Mesendoderm (in vitro differentiated cells): ENCODE data around the gene GPR176.
A peak's percentile ranks its signal among the peaks of the same experiment; 100 is the strongest.

Source experiments
- DNase-seq: peaks from one replicate; pipeline ENCODE4 v3.0.0; 2013
- H2AK5ac ChIP-seq: 2 replicates; pipeline ENCODE4 v1.6.1; 2013; ENCODE audit warnings: low read length, inconsistent platforms
- H2BK120ac ChIP-seq: 2 replicates; pipeline ENCODE4 v1.6.1; 2013; ENCODE audit warnings: low read depth, mild to moderate bottlenecking, low read length, moderate library complexity, mixed read lengths
- H2BK15ac ChIP-seq: replicated peaks from 2 replicates; pipeline ENCODE4 v1.6.1; 2013; ENCODE audit warnings: low read depth, mild to moderate bottlenecking, moderate library complexity
- H2BK5ac ChIP-seq: 2 replicates; pipeline ENCODE4 v1.6.1; 2013; ENCODE audit warnings: low read length, inconsistent platforms
- H3K18ac ChIP-seq: 2 replicates; pipeline ENCODE4 v1.6.1; 2013; ENCODE audit warnings: mild to moderate bottlenecking, low read length, mixed read lengths
- H3K23ac ChIP-seq: one replicate; pipeline ENCODE4 v1.6.1; 2013; ENCODE audit warnings: low read length
- H3K27ac ChIP-seq: 2 replicates; pipeline ENCODE4 v1.5.1; 2013; ENCODE audit warnings: low read depth, mild to moderate bottlenecking, inconsistent platforms, low read length, moderate library complexity
- H3K27me3 ChIP-seq: 2 replicates; pipeline ENCODE4 v1.6.1; 2013; ENCODE audit warnings: low read length, control low read depth, mild to moderate bottlenecking, inconsistent platforms; ENCODE audit not compliant: insufficient read depth, poor library complexity
- H3K36me3 ChIP-seq: 2 replicates; pipeline ENCODE4 v1.6.1; 2013; ENCODE audit warnings: low read length, inconsistent platforms; ENCODE audit not compliant: control insufficient read depth, insufficient read depth
- H3K4ac ChIP-seq: one replicate; pipeline ENCODE4 v1.6.1; 2013; ENCODE audit warnings: low read depth, mild to moderate bottlenecking, low read length, moderate library complexity
- H3K4me1 ChIP-seq: 2 replicates; pipeline ENCODE4 v1.6.1; 2013; ENCODE audit warnings: low read depth, low read length, inconsistent platforms; ENCODE audit not compliant: control insufficient read depth
- H3K4me2 ChIP-seq: 2 replicates; pipeline ENCODE4 v1.6.1; 2013; ENCODE audit warnings: low read length
- H3K4me3 ChIP-seq: 2 replicates; pipeline ENCODE4 v1.5.1; 2013; ENCODE audit warnings: mild to moderate bottlenecking, low read length
- H3K56ac ChIP-seq: one replicate; pipeline ENCODE4 v1.6.1; 2013; ENCODE audit warnings: low read length
- H3K79me1 ChIP-seq: 2 replicates; pipeline ENCODE4 v1.6.1; 2013; ENCODE audit warnings: low read length, inconsistent platforms
- H3K79me2 ChIP-seq: 2 replicates; pipeline ENCODE4 v1.6.1; 2013; ENCODE audit warnings: mild to moderate bottlenecking, low read length; ENCODE audit not compliant: control insufficient read depth, insufficient read depth
- H3K9ac ChIP-seq: 2 replicates; pipeline ENCODE4 v1.6.1; 2013; ENCODE audit warnings: low read length, inconsistent platforms
- H4K5ac ChIP-seq: one replicate; pipeline ENCODE4 v1.6.1; 2013; ENCODE audit warnings: low read length
- H4K8ac ChIP-seq: one replicate; pipeline ENCODE4 v1.6.1; 2013; ENCODE audit warnings: low read depth, mild to moderate bottlenecking, control low read depth, low read length, moderate library complexity
- WGBS: extraction: QIAGEN DNeasy Blood & Tissue Kit; methylation state at CpG from one replicate; pipeline ENCODE4 v1.1.7; 2013; ENCODE audit warnings: low lambda C conversion rate, missing lambda C conversion rate; ENCODE audit not compliant: insufficient coverage; ENCODE audit errors: extremely low coverage; 5-methylcytosine and 5-hydroxymethylcytosine counted together

GPR176 gene

GRCh38 chr15:39845582-39845981 lies 74.5 kb downstream of the GPR176 start:
- no peaks in the 10 kb centered on the region for H3K36me3 ChIP-seq
- H3K4me3 ChIP-seq: no peak overlapping the region
- no peak overlapping the region for H3K4me2 ChIP-seq
- whole genome bisulfite sequencing: no CpG with 5 or more reads among the region's 5 CpGs
- H4K8ac ChIP-seq: no peak overlapping the region
- no peak overlapping the region for H3K9ac ChIP-seq
- H3K23ac ChIP-seq: no peak overlapping the region
- H2BK5ac ChIP-seq: no peak overlapping the region
- H3K27me3 ChIP-seq: no peaks in the 10 kb centered on the region
- H2AK5ac ChIP-seq: no peak overlapping the region
- H3K79me1 ChIP-seq: no peaks in the 10 kb centered on the region
- peak overlapping the region; percentile 30 for H3K27ac ChIP-seq
- no peak overlapping the region for H4K5ac ChIP-seq
- H3K56ac ChIP-seq: peak overlapping the region; percentile 29
- peak overlapping the region; percentile 74 for H2BK15ac ChIP-seq
- H3K18ac ChIP-seq: peak overlapping the region; percentile 68
- no peak for DNase-seq
- peak overlapping the region; percentile 81 for H3K4ac ChIP-seq
- peaks cover 7% of the 10 kb centered on the region for H3K4me1 ChIP-seq
- no peaks in the 10 kb centered on the region for H3K79me2 ChIP-seq
- H2BK120ac ChIP-seq: peak overlapping the region; percentile 12

- no CpG with 5 or more reads among the region's 2 CpGs for WGBS
Measured at GRCh38 chr15:39843565-39843964, 76.5 kb downstream of the GPR176 start.

GRCh38 chr15:39837454-39837853 lies 82.6 kb downstream of the GPR176 start:
- H2BK5ac ChIP-seq: no peak overlapping the region
- no peak overlapping the region for H3K27ac ChIP-seq
- H3K56ac ChIP-seq: no peak overlapping the region
- no peak overlapping the region for H3K9ac ChIP-seq
- WGBS: no CpG with 5 or more reads among the region's 1 CpG
- DNase-seq: no peak
- no peak overlapping the region for H4K8ac ChIP-seq
- H3K4ac ChIP-seq: no peak overlapping the region
- no peaks in the 10 kb centered on the region for H3K4me1 ChIP-seq
- H3K4me3 ChIP-seq: no peak overlapping the region
- H3K4me2 ChIP-seq: no peak overlapping the region
- H2BK15ac ChIP-seq: no peak overlapping the region
- no peak overlapping the region for H4K5ac ChIP-seq
- H3K79me1 ChIP-seq: peaks cover 2% of the 10 kb centered on the region
- no peaks in the 10 kb centered on the region for H3K36me3 ChIP-seq
- no peak overlapping the region for H2BK120ac ChIP-seq
- no peaks in the 10 kb centered on the region for H3K27me3 ChIP-seq
- H2AK5ac ChIP-seq: no peak overlapping the region
- H3K79me2 ChIP-seq: peaks cover 1% of the 10 kb centered on the region
- H3K18ac ChIP-seq: no peak overlapping the region
- no peak overlapping the region for H3K23ac ChIP-seq

More at GRCh38 chr15:39843565-39843964, 76.5 kb downstream of the GPR176 start:
- Histone ChIP-seq H3K79me2 (no peaks in the 10 kb centered on the region), H3K4me3 (no peak overlapping the region), H3K56ac (no peak overlapping the region), H2BK15ac (no peak overlapping the region), H3K27me3 (no peaks in the 10 kb centered on the region), H3K79me1 (no peaks in the 10 kb centered on the region), H3K4me1 (peaks cover 7% of the 10 kb centered on the region), H2AK5ac (no peak overlapping the region), H4K8ac (no peak overlapping the region), H3K4ac (no peak overlapping the region), H2BK5ac (no peak overlapping the region), H3K23ac (no peak overlapping the region), H3K4me2 (no peak overlapping the region), H3K27ac (no peak overlapping the region), H4K5ac (no peak overlapping the region), H3K9ac (no peak overlapping the region), H3K18ac (no peak overlapping the region), H3K36me3 (no peaks in the 10 kb centered on the region), H2BK120ac (no peak overlapping the region)
- no peak for DNase-seq

- peaks cover 2% of the 10 kb centered on the region for H3K79me1 ChIP-seq
- WGBS: no CpG with 5 or more reads among the region's 2 CpGs
- no peak overlapping the region for H3K4ac ChIP-seq
- no peak overlapping the region for H2BK120ac ChIP-seq
- DNase-seq: peak; percentile 72
- no peak overlapping the region for H4K8ac ChIP-seq
- H3K79me2 ChIP-seq: peaks cover 1% of the 10 kb centered on the region
- no peak overlapping the region for H3K56ac ChIP-seq
- no peaks in the 10 kb centered on the region for H3K36me3 ChIP-seq
- H3K27me3 ChIP-seq: no peaks in the 10 kb centered on the region
- no peak overlapping the region for H3K27ac ChIP-seq
- H3K4me3 ChIP-seq: no peak overlapping the region
- H2BK15ac ChIP-seq: no peak overlapping the region
- H3K9ac ChIP-seq: no peak overlapping the region
- no peak overlapping the region for H2BK5ac ChIP-seq
- H3K23ac ChIP-seq: no peak overlapping the region
- no peaks in the 10 kb centered on the region for H3K4me1 ChIP-seq
- H3K4me2 ChIP-seq: no peak overlapping the region
- H4K5ac ChIP-seq: no peak overlapping the region
- H3K18ac ChIP-seq: no peak overlapping the region
- H2AK5ac ChIP-seq: no peak overlapping the region
Measured at GRCh38 chr15:39835550-39835949, 84.5 kb downstream of the GPR176 start.

GRCh38 chr15:39834256-39834655 lies 85.8 kb downstream of the GPR176 start:
- Histone ChIP-seq H3K4ac (no peak overlapping the region), H2BK120ac (no peak overlapping the region), H3K18ac (no peak overlapping the region), H3K56ac (no peak overlapping the region), H3K23ac (no peak overlapping the region), H3K4me2 (no peak overlapping the region), H4K5ac (no peak overlapping the region), H3K79me1 (peaks cover 2% of the 10 kb centered on the region), H3K27ac (no peak overlapping the region), H3K36me3 (no peaks in the 10 kb centered on the region), H4K8ac (no peak overlapping the region), H2BK15ac (no peak overlapping the region), H3K79me2 (peaks cover 1% of the 10 kb centered on the region), H2AK5ac (no peak overlapping the region), H3K27me3 (no peaks in the 10 kb centered on the region), H3K4me1 (no peaks in the 10 kb centered on the region), H3K9ac (no peak overlapping the region), H3K4me3 (no peak overlapping the region), H2BK5ac (no peak overlapping the region)
- no peak for DNase-seq

GRCh38 chr15:39833515-39833981 lies 86.5 kb downstream of the GPR176 start:
- Histone ChIP-seq H3K4ac (no peak overlapping the region), H3K23ac (no peak overlapping the region), H3K27ac (no peak overlapping the region), H2BK120ac (no peak overlapping the region), H3K9ac (no peak overlapping the region), H4K8ac (no peak overlapping the region), H2BK5ac (no peak overlapping the region), H3K36me3 (no peaks in the 10 kb centered on the region), H3K18ac (no peak overlapping the region), H3K4me1 (no peaks in the 10 kb centered on the region), H3K56ac (no peak overlapping the region), H3K4me2 (no peak overlapping the region), H2BK15ac (no peak overlapping the region), H3K4me3 (no peak overlapping the region), H3K79me2 (peaks cover 1% of the 10 kb centered on the region), H3K79me1 (peaks cover 2% of the 10 kb centered on the region), H3K27me3 (no peaks in the 10 kb centered on the region), H2AK5ac (no peak overlapping the region), H4K5ac (no peak overlapping the region)
- WGBS: no CpG with 5 or more reads among the region's 3 CpGs
- DNase-seq: no peak
